ENCODE data around the gene ZWILCH. TPM values are rescaled to one million over a fixed set of nuclear protein-coding genes. Genes with fewer than 3 reads are reported as not detected.
A peak's percentile ranks its signal among the peaks of the same experiment; 100 is the strongest.
"Not testable (repeated sequence)": the region's sequence is repeated elsewhere in the genome, so short reads cannot be mapped to it uniquely, and the experiment has no call there.

ZWILCH gene
- 10 to 100 TPM in 1 of 2 donors, 1 to 10 TPM in 1; 8.6 to 13.6 TPM for total RNA-seq
- 10 to 100 TPM; 19.0 to 32.2 (median 27.4) TPM for polyA plus RNA-seq (ENCODE audit: insufficient read length in 6 of 6)
- long read RNA-seq, donor 1, partial matches to known transcripts: 0 of 2 reads
- long read RNA-seq, donor 1, other reads (novel, unspliced or antisense): 0 of 2 reads
- long read RNA-seq, donor 2, partial matches to known transcripts: 0 of 1 reads
- long read RNA-seq, donor 2, other reads (novel, unspliced or antisense): 0 of 1 reads
- long read RNA-seq, donor 3, transcript ZWILCH-201 (19 exons, 3,960 nt): major isoform, 6 of 8 reads
- long read RNA-seq, donor 3, partial matches to known transcripts: 0 of 8 reads
- long read RNA-seq, donor 3, other reads (novel, unspliced or antisense): 0 of 8 reads
- long read RNA-seq, donor 4, partial matches to known transcripts: 1 of 2 reads
- long read RNA-seq, donor 4, other reads (novel, unspliced or antisense): 1 of 2 reads
- long read RNA-seq, donor 5, transcript ZWILCH-201 (19 exons, 3,960 nt): major isoform, 5 of 6 reads
- long read RNA-seq, donor 5, partial matches to known transcripts: 0 of 6 reads
- long read RNA-seq, donor 5, other reads (novel, unspliced or antisense): 0 of 6 reads
- long read RNA-seq, donor 6, transcript ZWILCH-201 (19 exons, 3,960 nt): major isoform, 6 of 6 reads
- long read RNA-seq, donor 6, partial matches to known transcripts: 0 of 6 reads
- long read RNA-seq, donor 6, other reads (novel, unspliced or antisense): 0 of 6 reads
- long read RNA-seq, donor 7: 0 reads
- long read RNA-seq, donor 8, partial matches to known transcripts: 0 of 1 reads
- long read RNA-seq, donor 8, other reads (novel, unspliced or antisense): 0 of 1 reads
- long read RNA-seq, donor 9, partial matches to known transcripts: 0 of 1 reads
- long read RNA-seq, donor 9, other reads (novel, unspliced or antisense): 0 of 1 reads
- long read RNA-seq, donor 10, partial matches to known transcripts: 1 of 1 reads
- long read RNA-seq, donor 10, other reads (novel, unspliced or antisense): 0 of 1 reads
- long read RNA-seq, donor 11: 0 reads
- long read RNA-seq, donor 12: 0 reads

DNA sequence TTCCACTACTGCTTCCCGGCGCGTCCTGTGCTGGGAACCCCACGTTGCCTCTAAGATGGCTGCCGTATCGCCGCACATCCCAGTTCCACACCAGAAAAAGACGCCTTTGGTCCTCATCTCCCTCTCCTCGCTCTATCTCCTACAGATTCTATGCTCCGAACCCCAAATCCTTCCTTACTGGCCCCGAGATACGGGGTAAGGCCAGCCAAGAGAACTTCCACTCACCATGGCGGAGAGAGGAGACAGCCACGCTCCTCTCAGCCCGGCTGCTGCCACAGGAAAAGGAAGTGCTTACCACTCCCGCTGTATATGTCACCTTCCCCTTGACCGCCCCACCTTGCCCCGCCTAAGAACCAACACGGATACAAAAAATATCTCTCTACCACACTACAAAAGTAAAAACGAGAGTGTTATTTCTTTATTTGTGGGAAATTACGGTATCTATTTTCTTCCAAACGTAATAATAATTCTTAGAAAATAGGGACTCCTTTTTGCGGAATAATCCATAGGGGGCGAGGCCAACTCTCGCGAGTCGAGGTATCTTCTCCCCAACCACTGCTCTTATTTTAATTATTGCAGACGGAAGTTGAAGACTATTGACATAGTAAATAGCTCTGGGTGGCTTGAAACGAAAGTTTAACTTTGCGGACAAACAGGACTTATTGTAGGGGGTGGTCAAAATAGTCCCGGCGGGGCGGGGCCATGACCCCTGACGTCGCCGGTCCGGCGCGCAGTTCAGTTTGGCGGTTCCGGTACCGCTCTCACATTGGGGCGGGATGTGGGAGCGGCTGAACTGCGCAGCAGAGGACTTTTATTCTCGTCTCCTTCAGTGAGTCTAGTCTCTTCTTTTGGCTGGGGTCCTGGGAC lies at the start of gene ZWILCH, which contains the start of gene RPL4:
Gene ZWILCH, plus strand, starts transcription at position 764 of the 867 bp plus-strand sequence. Its CDS starts 13 bp downstream, at position 777.
Gene RPL4, minus strand, starts transcription at position 293 of the 867 bp plus-strand sequence. Its CDS starts 65 bp downstream, at position 228.
- TF ChIP-seq CTCF (IDR thresholded peaks at IDR 0.05): no peak
- no peaks in the 10 kb centered on the region for H3K27me3 ChIP-seq
- peak within 1 kb of the TSS; percentile 93 to 95 for H3K27ac ChIP-seq
- no peaks in the 10 kb centered on the region for H3K9me3 ChIP-seq
- peak; percentile 95 for ATAC-seq
- peaks cover 13 to 49% of the 10 kb centered on the region in 2 donors for H3K4me1 ChIP-seq
- intact Hi-C loops (cut with DNase I): no loop called here
- peak within 1 kb of the TSS; percentile 70 to 94 for H3K4me3 ChIP-seq
- peak; percentile 81 to 93 (median 88) for DNase-seq
- peaks cover 9 to 34% of the 10 kb centered on the region in 2 donors for H3K36me3 ChIP-seq

- no peak overlapping the region for H3K4me3 ChIP-seq
- no peaks in the 10 kb centered on the region for H3K9me3 ChIP-seq
- H3K36me3 ChIP-seq: no peaks in the 10 kb centered on the region
- TF ChIP-seq CTCF (IDR thresholded peaks at IDR 0.05): no peak
- H3K27ac ChIP-seq: no peak overlapping the region
- intact Hi-C loops (cut with DNase I): no loop called here
- DNase-seq (no peak), ATAC-seq (no peak)
- no peaks in the 10 kb centered on the region for H3K27me3 ChIP-seq
- peaks cover 0 to 11% of the 10 kb centered on the region in 2 donors for H3K4me1 ChIP-seq
These were observed 48.9 kb upstream of the ZWILCH start for GRCh38 chr15:66456211-66456610.

GRCh38 chr15:66459818-66460615 lies 45.1 kb upstream of the ZWILCH start:
- H3K4me1 ChIP-seq: no peaks in the 10 kb centered on the region
- no peak overlapping the region for H3K27ac ChIP-seq
- ATAC-seq (peak; percentile 22), DNase-seq (no peak)
- peaks cover 0 to 15% of the 10 kb centered on the region in 2 donors for H3K36me3 ChIP-seq
- H3K27me3 ChIP-seq: no peaks in the 10 kb centered on the region
- no peaks in the 10 kb centered on the region for H3K9me3 ChIP-seq
- intact Hi-C loops (cut with DNase I): no loop called here
- TF ChIP-seq CTCF (IDR thresholded peaks at IDR 0.05): no peak
- H3K4me3 ChIP-seq: no peak overlapping the region

GRCh38 chr15:66461294-66461693 lies 43.8 kb upstream of the ZWILCH start:
- H3K9me3 ChIP-seq; H3K4me1 ChIP-seq; DNase-seq; H3K27ac ChIP-seq; intact Hi-C loops (cut with DNase I); H3K27me3 ChIP-seq; H3K4me3 ChIP-seq; ATAC-seq: not testable (repeated sequence)
- peaks cover 0 to 15% of the 10 kb centered on the region in 2 donors for H3K36me3 ChIP-seq
